A673 (cell line): ENCODE results near the gene GALNT18. TPM values are rescaled to one million over a fixed set of nuclear protein-coding genes. Genes with fewer than 3 reads are reported as not detected.

Experiments used
- BruUV-seq: library from RNA; stranded (reverse); fragments of 400-500 nt; replicated peaks from 2 replicates; lab custom pipeline; 2021; lab: Mats Ljungman, UMichigan
- CTCF ChIA-PET: fragments of 300-600 bp; sonication (Branson Sonifier 250); formaldehyde crosslinking; loops from one replicate; lab custom pipeline; 2022; ENCODE audit warnings: antibody characterized with exemption; lab: Charles Lee
- POLR2A ChIA-PET: fragments of 300-600 bp; sonication (Branson Sonifier 250); formaldehyde crosslinking; loops from one replicate; lab custom pipeline; 2022; ENCODE audit warnings: antibody characterized with exemption; ENCODE audit not compliant: low non-redundant PET; lab: Charles Lee
- DNase-seq: peaks from one replicate; pipeline ENCODE4 v3.0.0-alpha.2; 2015; ENCODE audit warnings: low spot score
- H3K27ac ChIP-seq: fragments of 200-600 bp; sonication (generic); 2 replicates; pipeline ENCODE4 v1.5.1; 2016; ENCODE audit warnings: mixed run types, low read depth, mild to moderate bottlenecking, mixed read lengths, antibody characterized with exemption, low read length; ENCODE audit not compliant: poor library complexity, severe bottlenecking
- H3K27me3 ChIP-seq: fragments of 200-600 bp; sonication (generic); replicated peaks from 2 replicates; pipeline ENCODE4 v1.6.1; 2017; ENCODE audit warnings: mixed run types, low read depth, mild to moderate bottlenecking, mixed read lengths, antibody characterized with exemption, low read length; ENCODE audit not compliant: insufficient read depth, poor library complexity
- H3K36me3 ChIP-seq: fragments of 200-600 bp; sonication (generic); 2 replicates; pipeline ENCODE4 v1.6.1; 2016; ENCODE audit warnings: mixed run types, mild to moderate bottlenecking, mixed read lengths, antibody characterized with exemption, low read length; ENCODE audit not compliant: insufficient read depth, poor library complexity, severe bottlenecking
- H3K4me1 ChIP-seq: fragments of 200-600 bp; sonication (generic); 2 replicates; pipeline ENCODE4 v1.6.1; 2017; ENCODE audit warnings: mixed run types, mild to moderate bottlenecking, mixed read lengths, antibody characterized with exemption, low read length; ENCODE audit not compliant: insufficient read depth, poor library complexity, severe bottlenecking
- H3K4me3 ChIP-seq: fragments of 200-600 bp; sonication (generic); 2 replicates; pipeline ENCODE4 v1.5.1; 2016; ENCODE audit warnings: low read depth, mixed run types, mild to moderate bottlenecking, mixed read lengths, low read length; ENCODE audit not compliant: poor library complexity, severe bottlenecking
- H3K9me3 ChIP-seq: fragments of 200-600 bp; sonication (generic); 2 replicates; pipeline ENCODE4 v1.6.1; 2016; ENCODE audit warnings: mixed run types, low read depth, mild to moderate bottlenecking, mixed read lengths, antibody characterized with exemption, low read length; ENCODE audit not compliant: poor library complexity, severe bottlenecking
- EZH2 ChIP-seq: fragments of 200-600 bp; sonication (generic); IDR thresholded peaks from 2 replicates; pipeline ENCODE4 v1.6.1; 2017; ENCODE audit warnings: borderline replicate concordance, low read depth, mild to moderate bottlenecking, mixed read lengths, antibody characterized with exemption, low read length; ENCODE audit not compliant: poor library complexity, severe bottlenecking
- intact Hi-C: fragments of 100-400 bp; cut with micrococcal nuclease; formaldehyde crosslinking; loops from one replicate; pipeline ENCODE4 v1.10.0; 2022; ENCODE audit not compliant: unreplicated experiment
- total RNA-seq: library from RNA; stranded (reverse); gene quantifications from 2 replicates; pipeline ENCODE4 v1.2.3, GENCODE V29; 2021
- TF ChIP-seq, protein P1 (sequence below): fragments of 300-800, 200-600 bp; sonication (generic); conservative IDR thresholded peaks from 2 replicates; pipeline ENCODE4 v1.5.1; 2017; ENCODE audit warnings: low read depth, mild to moderate bottlenecking, antibody characterized with exemption, low read length, moderate library complexity, mixed read lengths

Gene GALNT18
- total RNA-seq, 1 experiment from 2014 or later: 0.37 TPM

DNA sequence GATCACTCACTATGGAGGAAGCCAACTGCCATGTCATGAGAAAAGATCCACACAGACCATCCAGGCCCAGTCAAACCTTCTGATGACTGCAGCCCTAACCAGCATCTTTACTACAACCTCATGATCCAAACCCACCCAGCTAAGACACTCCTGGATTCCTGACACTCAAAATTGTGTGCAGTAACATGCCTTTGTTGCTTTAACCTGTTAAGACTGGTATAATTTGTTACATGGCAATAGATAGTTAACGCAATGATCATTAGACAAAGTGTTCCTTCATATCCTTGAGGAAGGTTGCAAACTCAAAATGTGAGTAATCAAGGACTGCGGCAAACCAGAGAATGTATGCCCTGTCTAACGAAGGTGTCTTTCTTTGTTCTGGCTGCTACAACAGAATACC is 221.7 kb downstream of the GALNT18 start:
- TF ChIP-seq, protein P1, sequence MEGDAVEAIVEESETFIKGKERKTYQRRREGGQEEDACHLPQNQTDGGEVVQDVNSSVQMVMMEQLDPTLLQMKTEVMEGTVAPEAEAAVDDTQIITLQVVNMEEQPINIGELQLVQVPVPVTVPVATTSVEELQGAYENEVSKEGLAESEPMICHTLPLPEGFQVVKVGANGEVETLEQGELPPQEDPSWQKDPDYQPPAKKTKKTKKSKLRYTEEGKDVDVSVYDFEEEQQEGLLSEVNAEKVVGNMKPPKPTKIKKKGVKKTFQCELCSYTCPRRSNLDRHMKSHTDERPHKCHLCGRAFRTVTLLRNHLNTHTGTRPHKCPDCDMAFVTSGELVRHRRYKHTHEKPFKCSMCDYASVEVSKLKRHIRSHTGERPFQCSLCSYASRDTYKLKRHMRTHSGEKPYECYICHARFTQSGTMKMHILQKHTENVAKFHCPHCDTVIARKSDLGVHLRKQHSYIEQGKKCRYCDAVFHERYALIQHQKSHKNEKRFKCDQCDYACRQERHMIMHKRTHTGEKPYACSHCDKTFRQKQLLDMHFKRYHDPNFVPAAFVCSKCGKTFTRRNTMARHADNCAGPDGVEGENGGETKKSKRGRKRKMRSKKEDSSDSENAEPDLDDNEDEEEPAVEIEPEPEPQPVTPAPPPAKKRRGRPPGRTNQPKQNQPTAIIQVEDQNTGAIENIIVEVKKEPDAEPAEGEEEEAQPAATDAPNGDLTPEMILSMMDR: no peak
- no peak for TF ChIP-seq EZH2
- no peaks in the 10 kb centered on the region for H3K9me3 ChIP-seq
- H3K4me1 ChIP-seq: peaks cover 9% of the 10 kb centered on the region
- H3K4me3 ChIP-seq: no peak overlapping the region
- intact Hi-C loops: loop anchor here (2.0 kb wide), 1 partner anchor 387 kb away; no protein-coding TSS in a partner anchor
- no peak for DNase-seq
- H3K27ac ChIP-seq: no peak overlapping the region
- no peaks in the 10 kb centered on the region for H3K27me3 ChIP-seq
- ChIA-PET POLR2A (no interaction called here), CTCF (no interaction called here)
- no peaks in the 10 kb centered on the region for H3K36me3 ChIP-seq
- BruUV-seq: no TSS peak

DNA sequence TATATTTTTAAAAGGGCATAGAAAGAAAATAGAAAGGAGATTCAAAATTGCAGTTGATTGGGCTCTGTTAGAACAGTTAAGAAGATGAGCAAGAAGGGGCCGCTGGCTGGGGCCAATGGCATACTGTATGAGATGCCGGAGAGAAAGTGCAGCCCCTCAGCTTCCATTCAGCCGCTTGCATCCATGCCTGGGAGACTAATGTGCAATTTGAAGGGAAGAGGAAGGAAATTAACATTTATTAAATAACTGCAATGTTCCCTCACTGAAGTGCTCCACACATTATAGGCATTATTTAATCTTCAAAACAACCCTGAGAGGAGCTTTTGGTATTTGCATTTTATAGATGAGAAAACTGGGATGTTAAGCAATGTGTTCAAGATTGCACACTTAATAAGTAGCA is 224.0 kb downstream of the GALNT18 start:
- BruUV-seq: no TSS peak
- Histone ChIP-seq H3K27me3 (no peaks in the 10 kb centered on the region), H3K36me3 (no peaks in the 10 kb centered on the region), H3K9me3 (no peaks in the 10 kb centered on the region), H3K27ac (no peak overlapping the region), H3K4me1 (no peaks in the 10 kb centered on the region), H3K4me3 (no peak overlapping the region)
- intact Hi-C loops: no loop called here
- TF ChIP-seq, protein P1: no peak
- TF ChIP-seq EZH2: no peak
- POLR2A ChIA-PET: no interaction called here
- no peak for DNase-seq
- CTCF ChIA-PET: no interaction called here

DNA sequence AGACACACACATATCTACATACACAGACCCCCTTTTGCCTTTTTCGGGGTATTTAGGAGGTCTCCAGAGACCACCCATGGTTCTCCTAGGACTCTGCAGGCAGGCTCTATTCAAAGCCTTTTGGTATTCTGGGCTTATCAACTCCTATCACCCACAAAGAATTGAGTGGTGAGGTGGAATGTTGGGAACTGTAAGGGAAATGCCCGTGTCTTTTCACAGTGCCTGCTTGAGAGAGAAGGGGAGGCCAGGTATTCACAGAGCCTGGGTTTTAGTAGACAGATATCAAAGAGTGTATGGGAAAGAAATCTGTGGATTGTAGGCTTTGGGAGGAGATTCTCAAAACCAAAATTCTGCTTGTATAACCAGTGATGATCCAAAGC is 224.8 kb downstream of the GALNT18 start:
- ChIA-PET POLR2A (no interaction called here), CTCF (no interaction called here)
- Histone ChIP-seq H3K36me3 (no peaks in the 10 kb centered on the region), H3K4me3 (no peak overlapping the region), H3K9me3 (no peaks in the 10 kb centered on the region), H3K4me1 (no peaks in the 10 kb centered on the region), H3K27ac (no peak overlapping the region), H3K27me3 (no peaks in the 10 kb centered on the region)
- no peak for DNase-seq
- intact Hi-C loops: no loop called here
- no TSS peak for BruUV-seq
- TF ChIP-seq, protein P1: no peak
- TF ChIP-seq EZH2: no peak
